Activated naive CD4-positive, alpha-beta T cell treated with anti-CD3 and anti-CD28 coated beads, Interleukin-2, amount 50 U/mL, for 16 hours (primary cell): ENCODE measurements around the gene C3.
"Not testable (repeated sequence)": the region's sequence is repeated elsewhere in the genome, so short reads cannot be mapped to it uniquely, and the experiment has no call there.

ENCODE experiments used
- DNase-seq: peaks from one replicate; pipeline ENCODE4 v3.0.0-alpha.2; 2020

C3 gene

GRCh38 chr19:6712231-6712630 lies 8.2 kb downstream of the C3 start:
- DNase-seq, result no peak

- DNase-seq, result no peak
Measured at GRCh38 chr19:6711605-6712004, 8.8 kb downstream of the C3 start.

- DNase-seq, result no peak
Measured at GRCh38 chr19:6711078-6711361, 9.4 kb downstream of the C3 start.

DNA sequence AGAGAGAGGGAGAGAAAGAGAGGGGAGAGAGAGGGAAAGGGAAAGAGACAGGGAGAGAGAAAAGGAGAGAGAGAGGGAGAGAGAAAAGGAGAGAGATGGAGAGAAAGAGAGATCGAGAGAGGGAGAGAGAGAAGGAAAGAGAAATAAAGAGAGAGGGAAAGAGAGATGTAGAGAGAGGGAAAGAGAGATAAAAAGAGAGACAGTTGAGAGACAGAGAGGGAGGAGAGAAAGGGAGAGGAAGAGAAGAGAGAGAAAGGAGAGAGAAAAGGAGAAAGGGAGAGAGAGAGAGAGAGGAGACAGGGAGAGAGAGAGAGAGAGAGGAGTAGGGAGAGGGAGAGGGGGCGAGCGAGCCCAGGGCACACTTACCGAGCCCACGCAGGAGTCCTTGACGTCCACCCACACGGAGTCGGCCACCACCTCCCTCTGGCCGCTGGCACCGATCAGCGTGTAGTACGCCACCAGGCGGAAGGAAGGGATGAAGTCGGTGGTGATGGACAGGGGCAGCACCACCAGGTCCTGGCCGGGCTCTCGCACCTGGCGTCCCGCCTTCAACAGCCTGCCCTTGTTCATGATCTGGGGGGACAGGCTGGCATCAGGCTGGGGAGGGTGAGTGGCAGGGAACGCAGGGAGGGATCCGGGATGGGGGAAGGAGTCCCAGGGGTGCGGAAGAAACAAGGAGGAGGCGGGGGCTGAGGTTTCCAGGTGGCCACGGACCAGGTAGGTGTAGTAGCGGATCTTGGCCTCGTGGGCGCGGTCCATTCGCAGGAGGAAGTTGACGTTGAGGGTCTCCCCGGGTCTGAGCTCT lies 10.0 kb downstream of the C3 start:
- no peak for DNase-seq

- no peak for DNase-seq
Measured at GRCh38 chr19:6709549-6709948, 10.9 kb downstream of the C3 start.

DNA sequence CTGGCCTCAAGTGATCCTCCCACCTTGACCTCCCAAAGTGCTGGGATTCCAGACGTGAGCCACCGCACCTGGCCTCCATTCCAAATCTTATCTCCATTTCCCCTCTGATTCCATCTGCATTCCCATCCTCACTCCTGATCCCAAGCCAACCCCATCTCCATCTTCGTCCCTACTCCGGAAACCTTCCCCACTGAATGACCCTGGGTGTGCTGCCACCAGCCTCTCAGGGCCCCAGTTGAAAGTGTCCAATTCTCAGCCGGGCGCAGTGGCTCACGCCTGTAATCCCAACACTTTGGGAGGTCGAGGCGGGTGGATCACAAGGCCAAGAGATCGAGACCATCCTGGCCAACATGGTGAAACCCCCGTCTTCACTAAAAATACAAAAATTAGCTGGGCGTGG lies 11.5 kb downstream of the C3 start:
- DNase-seq, result not testable (repeated sequence)

DNA sequence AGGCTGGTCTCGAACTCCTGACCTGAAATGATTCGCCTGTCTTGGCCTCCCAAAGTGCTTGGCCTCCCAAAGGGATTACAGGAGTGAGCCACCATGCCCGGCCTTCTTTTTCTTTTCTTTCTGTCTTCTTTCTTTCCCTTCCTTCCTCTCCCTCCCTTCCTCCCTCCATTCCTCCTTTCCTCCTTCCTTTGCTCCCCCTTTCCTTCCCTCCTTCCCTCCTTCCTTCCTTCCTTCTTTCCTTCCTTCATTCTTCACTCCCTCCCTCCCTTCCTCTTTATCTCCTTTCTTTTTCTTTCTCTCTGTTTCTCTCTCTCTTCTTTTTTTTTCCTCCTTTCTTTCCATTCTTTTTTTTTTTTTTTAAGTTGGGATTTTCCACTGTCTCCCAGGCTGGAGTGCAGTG lies 12.1 kb downstream of the C3 start:
- DNase-seq, result no peak

- no peak for DNase-seq
Measured at GRCh38 chr19:6707658-6708018, 12.8 kb downstream of the C3 start.

DNA sequence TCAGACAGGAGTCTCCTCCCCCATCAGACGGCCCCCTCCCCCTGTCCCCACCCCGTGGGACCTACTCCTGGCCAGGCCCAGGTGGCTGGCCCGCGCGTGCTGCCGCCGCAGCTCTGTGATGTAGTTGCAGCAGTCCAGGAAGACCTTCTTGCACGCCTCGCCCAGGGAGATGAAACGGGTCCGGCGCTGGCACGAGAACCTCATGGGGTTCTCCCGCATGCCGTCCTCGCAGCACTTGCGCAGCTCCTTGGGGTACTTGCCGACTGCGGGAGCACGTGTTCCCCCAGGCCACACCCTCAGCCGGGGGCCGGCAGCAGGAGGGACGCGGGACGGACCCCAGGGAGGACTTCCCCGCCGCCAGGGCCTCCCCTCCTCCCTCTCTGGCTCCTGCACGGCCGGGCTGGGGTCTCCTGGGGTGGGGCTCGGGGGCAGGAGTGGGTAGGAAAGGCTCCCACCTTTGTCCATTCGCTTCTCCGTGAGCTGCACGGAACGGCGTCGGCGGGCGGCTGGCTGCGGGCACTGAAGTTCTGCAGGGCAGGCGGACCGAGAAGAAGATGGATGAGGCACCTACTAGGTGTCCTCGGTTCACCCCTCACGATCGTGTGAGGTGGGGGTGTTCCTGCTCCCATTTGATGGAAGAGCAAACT lies 13.3 kb downstream of the C3 start:
- no peak for DNase-seq

DNA sequence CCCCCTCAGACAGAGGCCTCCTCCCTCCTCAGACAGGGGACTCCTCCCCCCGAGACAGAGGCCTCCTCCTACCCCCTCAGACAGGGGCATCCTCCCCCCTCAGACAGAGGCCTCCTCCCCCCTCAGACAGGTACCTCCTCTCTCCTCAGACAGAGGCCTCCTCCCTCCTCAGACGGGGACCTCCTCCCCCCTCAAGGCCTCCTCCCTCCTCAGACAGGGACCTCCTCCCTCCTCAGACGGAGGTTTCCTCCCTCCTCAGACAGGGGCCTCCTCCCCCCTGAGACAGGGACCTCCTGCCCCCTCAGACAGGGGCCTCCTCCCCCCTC lies 13.9 kb downstream of the C3 start:
- DNase-seq, result no peak

DNA sequence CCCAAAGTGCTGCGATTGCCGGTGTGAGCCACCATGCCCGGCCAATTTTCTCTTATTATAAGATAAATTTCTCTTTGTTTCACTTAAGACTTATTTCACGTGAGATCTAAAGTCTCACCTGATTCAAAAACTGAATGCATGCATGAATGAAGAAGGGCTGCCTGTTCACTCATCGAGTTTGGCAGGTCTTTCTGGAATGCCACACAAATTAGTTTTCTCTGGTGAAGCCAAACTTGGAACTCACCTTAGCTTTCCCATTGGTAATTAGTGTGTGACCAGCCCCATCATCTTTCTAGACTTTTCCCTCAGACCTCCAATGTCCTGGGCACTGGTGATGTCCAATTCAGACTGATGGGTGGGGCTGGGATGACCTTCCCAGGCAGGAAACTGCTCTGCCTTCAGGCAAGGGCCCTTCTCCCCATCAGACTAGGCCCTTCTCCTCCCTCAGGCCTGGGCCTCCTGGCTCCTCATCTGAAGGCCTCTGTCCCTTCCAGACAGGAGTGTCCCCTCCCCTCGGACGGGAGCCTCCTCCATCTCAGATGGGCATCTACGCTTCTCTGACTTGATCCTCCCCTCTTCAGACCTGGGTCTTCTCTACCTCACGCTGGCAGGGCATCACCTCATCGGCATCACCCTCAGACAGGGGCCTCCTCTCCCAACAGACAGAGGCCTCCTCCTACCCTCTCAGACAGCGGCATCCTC lies 14.4 kb downstream of the C3 start:
- no peak for DNase-seq

DNA sequence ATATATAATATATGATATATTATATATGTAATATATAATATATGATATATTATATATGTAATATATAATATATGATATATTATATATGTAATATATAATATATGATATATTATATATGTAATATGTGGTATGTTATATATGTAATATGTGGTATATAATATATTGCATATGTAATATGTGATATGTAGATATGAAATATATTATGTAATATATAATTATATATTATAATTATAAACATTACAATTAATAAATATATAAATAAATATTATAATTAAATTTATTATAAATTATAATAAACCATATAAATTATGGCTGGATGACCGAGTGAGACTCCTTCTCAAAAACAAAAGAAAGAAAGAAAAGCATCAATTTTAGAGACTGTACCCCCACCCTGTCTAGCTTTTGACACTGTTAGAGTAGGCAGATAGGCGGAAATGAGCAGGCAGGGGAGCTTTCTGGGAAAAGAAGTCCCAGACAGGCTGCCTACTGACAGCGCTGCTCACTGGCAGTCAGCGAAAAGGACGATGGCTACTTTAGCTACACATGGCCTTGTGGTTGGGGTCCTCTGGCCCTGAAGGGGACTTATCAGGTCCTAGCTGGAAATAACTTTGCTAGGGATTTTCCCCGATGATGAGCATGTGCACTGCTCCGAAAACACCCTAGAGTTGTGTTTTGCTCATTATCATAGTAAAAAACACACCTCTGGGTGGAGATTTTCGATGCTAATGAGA lies 19.7 kb downstream of the C3 start:
- no peak for DNase-seq

GRCh38 chr19:6699935-6700334 lies 20.5 kb downstream of the C3 start:
- DNase-seq, result no peak

DNA sequence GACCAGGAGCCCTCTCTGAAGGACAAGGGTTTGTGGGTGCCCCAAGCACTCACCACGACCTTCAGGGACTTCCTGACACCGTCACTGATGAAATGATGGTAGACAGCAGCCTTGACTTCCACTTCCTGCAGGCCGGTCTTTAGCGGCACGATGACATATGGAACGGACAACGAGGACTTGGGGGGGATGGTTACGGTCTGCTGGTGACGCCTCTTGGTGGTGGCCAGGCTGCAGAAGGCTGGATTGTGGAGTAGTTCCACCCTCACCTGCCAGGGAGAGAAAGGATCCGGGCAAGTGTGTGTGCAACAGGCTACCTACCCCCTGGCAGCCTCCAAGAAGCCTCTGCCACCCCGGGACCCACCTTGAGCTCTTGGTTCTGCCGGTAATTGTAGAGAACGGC lies 23.2 kb downstream of the C3 start:
- DNase-seq, result no peak

DNA sequence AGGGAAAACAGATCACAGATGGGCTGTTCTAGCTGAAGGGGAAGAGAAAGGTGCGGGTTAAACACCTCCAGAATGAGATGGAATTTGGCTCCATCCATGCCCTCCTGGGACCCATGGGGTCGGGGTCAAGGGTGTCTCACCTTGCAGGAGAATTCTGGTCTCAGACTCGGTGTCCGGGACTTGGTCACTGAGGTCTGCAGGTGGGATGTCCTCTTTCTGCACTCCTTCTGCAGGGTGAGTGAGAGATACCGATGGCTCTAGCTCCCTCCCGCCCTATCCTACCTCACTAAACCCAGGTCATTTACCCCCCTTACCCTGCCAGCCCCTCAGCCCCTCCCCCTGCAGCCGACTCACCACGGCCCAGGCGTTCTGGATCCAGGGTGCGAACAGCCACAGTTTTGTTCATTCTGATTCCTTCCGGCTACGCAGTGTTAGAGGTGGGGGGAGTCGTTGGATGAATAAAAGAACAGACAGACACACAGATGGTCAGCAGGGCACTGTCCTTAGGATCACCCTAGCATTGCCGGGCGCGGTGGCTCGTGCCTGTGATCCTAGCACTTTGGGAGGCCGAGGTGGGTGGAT lies 24.1 kb downstream of the C3 start:
- DNase-seq, result no peak

- no peak for DNase-seq
Measured at GRCh38 chr19:6694147-6694815, 26.2 kb downstream of the C3 start.

DNA sequence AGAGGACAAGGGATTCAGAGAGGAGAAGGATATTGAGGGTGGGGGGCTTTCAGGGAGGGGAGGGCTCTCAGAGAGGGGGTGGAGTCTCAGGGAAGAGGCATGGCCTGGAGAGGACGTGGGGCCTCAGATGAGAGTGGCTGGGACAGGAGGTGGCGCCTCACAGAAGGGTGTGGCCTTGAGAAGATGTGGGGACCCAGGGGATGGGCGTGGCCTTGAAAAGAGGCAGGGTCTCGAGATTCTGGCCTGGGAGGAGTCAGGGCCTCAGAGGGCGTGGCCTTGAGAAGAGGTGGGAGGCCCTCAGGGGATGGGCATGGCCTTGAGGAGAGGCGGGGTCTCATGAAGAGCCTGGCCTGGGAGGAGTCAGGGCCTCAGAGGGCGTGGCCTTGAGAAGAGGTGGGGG lies 26.8 kb downstream of the C3 start:
- no peak for DNase-seq

GRCh38 chr19:6693056-6693471 lies 27.4 kb downstream of the C3 start:
- DNase-seq, result no peak

DNA sequence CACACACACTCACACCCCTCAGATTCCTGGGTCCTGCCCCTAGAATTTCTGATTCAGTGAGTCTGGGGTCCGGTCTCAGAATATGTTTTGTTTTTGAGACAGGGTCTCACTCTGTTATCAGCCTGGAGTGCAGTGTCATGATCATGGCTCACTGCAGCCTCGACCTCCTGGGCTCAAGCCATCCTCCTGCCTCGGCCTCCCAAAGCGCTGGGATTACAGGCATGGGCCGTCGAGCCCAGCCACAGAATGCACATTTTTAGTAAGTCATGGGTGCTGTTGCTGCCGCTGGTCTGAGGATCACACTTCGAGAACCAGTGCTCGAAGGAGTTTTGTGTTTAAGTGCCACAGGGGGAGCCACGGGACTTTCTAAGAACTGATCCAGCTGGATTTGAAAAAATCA lies 28.4 kb downstream of the C3 start:
- DNase-seq, result no peak

GRCh38 chr19:6691342-6691741 lies 29.1 kb downstream of the C3 start:
- DNase-seq, result no peak

GRCh38 chr19:6690160-6690885 lies 30.1 kb downstream of the C3 start:
- no peak for DNase-seq

- no peak for DNase-seq
Measured at GRCh38 chr19:6687114-6687513, 33.3 kb downstream of the C3 start.
